Measurements from ENCODE around the gene ATAD1.

DNA sequence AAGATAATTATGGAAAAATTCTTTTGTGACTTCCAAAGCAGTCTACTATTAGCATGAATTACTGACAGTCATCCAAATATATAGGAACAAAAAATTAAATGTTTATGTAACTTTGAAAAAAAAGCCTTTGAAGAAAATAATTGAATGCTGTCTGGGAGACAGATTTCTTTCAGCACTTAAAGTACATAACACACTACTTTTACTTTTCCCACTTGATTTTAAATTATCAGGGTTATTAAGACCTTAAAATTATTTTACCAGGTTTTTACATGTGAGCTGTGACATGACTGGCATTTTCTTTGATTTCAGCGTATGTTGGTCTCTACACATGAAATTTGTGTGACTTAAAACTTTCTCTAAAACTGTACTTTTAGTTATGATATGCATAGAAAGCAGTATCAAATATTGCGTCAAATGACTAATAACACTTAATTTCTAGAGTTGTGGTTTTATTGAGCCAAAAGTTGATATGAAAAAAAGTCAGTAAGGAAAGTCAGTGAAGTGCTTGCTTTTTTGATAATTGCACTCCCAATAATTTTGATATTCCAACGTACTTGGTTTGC, 48.5 kb upstream of the ATAD1 start:
- TF ChIP-seq, protein P1, sequence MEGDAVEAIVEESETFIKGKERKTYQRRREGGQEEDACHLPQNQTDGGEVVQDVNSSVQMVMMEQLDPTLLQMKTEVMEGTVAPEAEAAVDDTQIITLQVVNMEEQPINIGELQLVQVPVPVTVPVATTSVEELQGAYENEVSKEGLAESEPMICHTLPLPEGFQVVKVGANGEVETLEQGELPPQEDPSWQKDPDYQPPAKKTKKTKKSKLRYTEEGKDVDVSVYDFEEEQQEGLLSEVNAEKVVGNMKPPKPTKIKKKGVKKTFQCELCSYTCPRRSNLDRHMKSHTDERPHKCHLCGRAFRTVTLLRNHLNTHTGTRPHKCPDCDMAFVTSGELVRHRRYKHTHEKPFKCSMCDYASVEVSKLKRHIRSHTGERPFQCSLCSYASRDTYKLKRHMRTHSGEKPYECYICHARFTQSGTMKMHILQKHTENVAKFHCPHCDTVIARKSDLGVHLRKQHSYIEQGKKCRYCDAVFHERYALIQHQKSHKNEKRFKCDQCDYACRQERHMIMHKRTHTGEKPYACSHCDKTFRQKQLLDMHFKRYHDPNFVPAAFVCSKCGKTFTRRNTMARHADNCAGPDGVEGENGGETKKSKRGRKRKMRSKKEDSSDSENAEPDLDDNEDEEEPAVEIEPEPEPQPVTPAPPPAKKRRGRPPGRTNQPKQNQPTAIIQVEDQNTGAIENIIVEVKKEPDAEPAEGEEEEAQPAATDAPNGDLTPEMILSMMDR (IDR thresholded peaks at IDR 0.05) = no peak
- no peak for TF ChIP-seq POLR2A (IDR thresholded peaks at IDR 0.05)

All from Peyer's patch (tissue), 4 donors.